Measurements from ENCODE around the gene COL4A1.

The COL4A1 gene

GRCh38 chr13:110138700-110139036, 168.3 kb downstream of the COL4A1 start:
- Histone ChIP-seq H3K4me1 (ENCODE audit: control insufficient read depth, insufficient read depth, low read length) (peaks cover 26% of the 10 kb centered on the region), H3K36me3 (ENCODE audit: control insufficient read depth, insufficient read depth, low read length) (no peaks in the 10 kb centered on the region), H3K4me3 (ENCODE audit: insufficient read depth, low read depth, low read length) (peak overlapping the region; percentile 59), H3K9me3 (ENCODE audit: control insufficient read depth, low read length) (no peaks in the 10 kb centered on the region), H3K27me3 (ENCODE audit: control insufficient read depth, insufficient read depth, low read length, poor library complexity, severe bottlenecking) (peaks cover 24% of the 10 kb centered on the region), H3K27ac (ENCODE audit: insufficient read depth, low read depth, low read length, poor library complexity, severe bottlenecking) (no peak overlapping the region)
- WGBS, 2 experiments, result 46 to 47% methylated on average over 8 of the region's 8 CpGs

- Histone ChIP-seq H3K4me3 (ENCODE audit: insufficient read depth, low read depth, low read length) (peak overlapping the region; percentile 59), H3K36me3 (ENCODE audit: control insufficient read depth, insufficient read depth, low read length) (no peaks in the 10 kb centered on the region), H3K27ac (ENCODE audit: insufficient read depth, low read depth, low read length, poor library complexity, severe bottlenecking) (no peak overlapping the region), H3K4me1 (ENCODE audit: control insufficient read depth, insufficient read depth, low read length) (peaks cover 30% of the 10 kb centered on the region), H3K27me3 (ENCODE audit: control insufficient read depth, insufficient read depth, low read length, poor library complexity, severe bottlenecking) (peaks cover 24% of the 10 kb centered on the region), H3K9me3 (ENCODE audit: control insufficient read depth, low read length) (no peaks in the 10 kb centered on the region)
- 1% methylated on average over 60 of the region's 60 CpGs for WGBS, 2 experiments
Observed at GRCh38 chr13:110138010-110138699, 168.8 kb downstream of the COL4A1 start.

- Histone ChIP-seq H3K27ac (ENCODE audit: insufficient read depth, low read depth, low read length, poor library complexity, severe bottlenecking) (no peak overlapping the region), H3K4me3 (ENCODE audit: insufficient read depth, low read depth, low read length) (peak overlapping the region; percentile 59), H3K4me1 (ENCODE audit: control insufficient read depth, insufficient read depth, low read length) (peaks cover 34% of the 10 kb centered on the region), H3K9me3 (ENCODE audit: control insufficient read depth, low read length) (no peaks in the 10 kb centered on the region), H3K36me3 (ENCODE audit: control insufficient read depth, insufficient read depth, low read length) (no peaks in the 10 kb centered on the region), H3K27me3 (ENCODE audit: control insufficient read depth, insufficient read depth, low read length, poor library complexity, severe bottlenecking) (peaks cover 24% of the 10 kb centered on the region)
- WGBS, 2 experiments, result 1 to 2% methylated on average over 7 of the region's 7 CpGs
Observed at GRCh38 chr13:110137680-110138009, 169.3 kb downstream of the COL4A1 start.

- H3K4me1 ChIP-seq (ENCODE audit: control insufficient read depth, insufficient read depth, low read length), result peaks cover 37% of the 10 kb centered on the region
- no peaks in the 10 kb centered on the region for H3K9me3 ChIP-seq (ENCODE audit: control insufficient read depth, low read length)
- H3K36me3 ChIP-seq (ENCODE audit: control insufficient read depth, insufficient read depth, low read length), result no peaks in the 10 kb centered on the region
- 21 to 22% methylated on average over 15 to 16 of the region's 16 CpGs for WGBS, 2 experiments
- peak overlapping the region; percentile 33 for H3K27ac ChIP-seq (ENCODE audit: insufficient read depth, low read depth, low read length, poor library complexity, severe bottlenecking)
- H3K4me3 ChIP-seq (ENCODE audit: insufficient read depth, low read depth, low read length), result no peak overlapping the region
- peaks cover 24% of the 10 kb centered on the region for H3K27me3 ChIP-seq (ENCODE audit: control insufficient read depth, insufficient read depth, low read length, poor library complexity, severe bottlenecking)
Observed at GRCh38 chr13:110136660-110137585, 170.0 kb downstream of the COL4A1 start.

GRCh38 chr13:110135977-110136597, 170.9 kb downstream of the COL4A1 start:
- Histone ChIP-seq H3K4me3 (ENCODE audit: insufficient read depth, low read depth, low read length) (no peak overlapping the region), H3K27me3 (ENCODE audit: control insufficient read depth, insufficient read depth, low read length, poor library complexity, severe bottlenecking) (peaks cover 24% of the 10 kb centered on the region), H3K36me3 (ENCODE audit: control insufficient read depth, insufficient read depth, low read length) (no peaks in the 10 kb centered on the region), H3K9me3 (ENCODE audit: control insufficient read depth, low read length) (no peaks in the 10 kb centered on the region), H3K27ac (ENCODE audit: insufficient read depth, low read depth, low read length, poor library complexity, severe bottlenecking) (no peak overlapping the region), H3K4me1 (ENCODE audit: control insufficient read depth, insufficient read depth, low read length) (peaks cover 44% of the 10 kb centered on the region)
- WGBS, 2 experiments, result 81 to 90% methylated on average over 5 of the region's 5 CpGs

- no peaks in the 10 kb centered on the region for H3K9me3 ChIP-seq (ENCODE audit: control insufficient read depth, low read length)
- no peak overlapping the region for H3K4me3 ChIP-seq (ENCODE audit: insufficient read depth, low read depth, low read length)
- peak overlapping the region; percentile 60 for H3K27ac ChIP-seq (ENCODE audit: insufficient read depth, low read depth, low read length, poor library complexity, severe bottlenecking)
- no peaks in the 10 kb centered on the region for H3K36me3 ChIP-seq (ENCODE audit: control insufficient read depth, insufficient read depth, low read length)
- peaks cover 49% of the 10 kb centered on the region for H3K4me1 ChIP-seq (ENCODE audit: control insufficient read depth, insufficient read depth, low read length)
- WGBS, 2 experiments, result 33 to 39% methylated on average over 8 of the region's 8 CpGs
- peaks cover 24% of the 10 kb centered on the region for H3K27me3 ChIP-seq (ENCODE audit: control insufficient read depth, insufficient read depth, low read length, poor library complexity, severe bottlenecking)
Observed at GRCh38 chr13:110134801-110135200, 172.2 kb downstream of the COL4A1 start.

GRCh38 chr13:110133425-110134235, 173.3 kb downstream of the COL4A1 start:
- no peak overlapping the region for H3K4me3 ChIP-seq (ENCODE audit: insufficient read depth, low read depth, low read length)
- H3K27ac ChIP-seq (ENCODE audit: insufficient read depth, low read depth, low read length, poor library complexity, severe bottlenecking), result no peak overlapping the region
- peaks cover 49% of the 10 kb centered on the region for H3K4me1 ChIP-seq (ENCODE audit: control insufficient read depth, insufficient read depth, low read length)
- H3K27me3 ChIP-seq (ENCODE audit: control insufficient read depth, insufficient read depth, low read length, poor library complexity, severe bottlenecking), result peaks cover 18% of the 10 kb centered on the region
- H3K9me3 ChIP-seq (ENCODE audit: control insufficient read depth, low read length), result no peaks in the 10 kb centered on the region
- WGBS, 2 experiments, result 92 to 94% methylated on average over 9 of the region's 10 CpGs
- no peaks in the 10 kb centered on the region for H3K36me3 ChIP-seq (ENCODE audit: control insufficient read depth, insufficient read depth, low read length)

GRCh38 chr13:110132225-110132982, 174.6 kb downstream of the COL4A1 start:
- H3K36me3 ChIP-seq (ENCODE audit: control insufficient read depth, insufficient read depth, low read length), result no peaks in the 10 kb centered on the region
- no peak overlapping the region for H3K4me3 ChIP-seq (ENCODE audit: insufficient read depth, low read depth, low read length)
- H3K9me3 ChIP-seq (ENCODE audit: control insufficient read depth, low read length), result no peaks in the 10 kb centered on the region
- H3K27ac ChIP-seq (ENCODE audit: insufficient read depth, low read depth, low read length, poor library complexity, severe bottlenecking), result no peak overlapping the region
- WGBS, 2 experiments, result 60 to 64% methylated on average over 16 of the region's 16 CpGs
- peaks cover 7% of the 10 kb centered on the region for H3K27me3 ChIP-seq (ENCODE audit: control insufficient read depth, insufficient read depth, low read length, poor library complexity, severe bottlenecking)
- H3K4me1 ChIP-seq (ENCODE audit: control insufficient read depth, insufficient read depth, low read length), result peaks cover 45% of the 10 kb centered on the region

- Histone ChIP-seq H3K9me3 (ENCODE audit: control insufficient read depth, low read length) (no peaks in the 10 kb centered on the region), H3K36me3 (ENCODE audit: control insufficient read depth, insufficient read depth, low read length) (no peaks in the 10 kb centered on the region), H3K27me3 (ENCODE audit: control insufficient read depth, insufficient read depth, low read length, poor library complexity, severe bottlenecking) (no peaks in the 10 kb centered on the region), H3K27ac (ENCODE audit: insufficient read depth, low read depth, low read length, poor library complexity, severe bottlenecking) (no peak overlapping the region), H3K4me3 (ENCODE audit: insufficient read depth, low read depth, low read length) (no peak overlapping the region), H3K4me1 (ENCODE audit: control insufficient read depth, insufficient read depth, low read length) (peaks cover 42% of the 10 kb centered on the region)
- WGBS, 2 experiments, result 88 to 90% methylated on average over 11 of the region's 11 CpGs
Observed at GRCh38 chr13:110131424-110131823, 175.5 kb downstream of the COL4A1 start.

All from ectodermal cell (in vitro differentiated cells).